Measurements from ENCODE around the gene BRCA1.
"Not testable (repeated sequence)": the region's sequence is repeated elsewhere in the genome, so short reads cannot be mapped to it uniquely, and the experiment has no call there.

BRCA1 gene

DNA sequence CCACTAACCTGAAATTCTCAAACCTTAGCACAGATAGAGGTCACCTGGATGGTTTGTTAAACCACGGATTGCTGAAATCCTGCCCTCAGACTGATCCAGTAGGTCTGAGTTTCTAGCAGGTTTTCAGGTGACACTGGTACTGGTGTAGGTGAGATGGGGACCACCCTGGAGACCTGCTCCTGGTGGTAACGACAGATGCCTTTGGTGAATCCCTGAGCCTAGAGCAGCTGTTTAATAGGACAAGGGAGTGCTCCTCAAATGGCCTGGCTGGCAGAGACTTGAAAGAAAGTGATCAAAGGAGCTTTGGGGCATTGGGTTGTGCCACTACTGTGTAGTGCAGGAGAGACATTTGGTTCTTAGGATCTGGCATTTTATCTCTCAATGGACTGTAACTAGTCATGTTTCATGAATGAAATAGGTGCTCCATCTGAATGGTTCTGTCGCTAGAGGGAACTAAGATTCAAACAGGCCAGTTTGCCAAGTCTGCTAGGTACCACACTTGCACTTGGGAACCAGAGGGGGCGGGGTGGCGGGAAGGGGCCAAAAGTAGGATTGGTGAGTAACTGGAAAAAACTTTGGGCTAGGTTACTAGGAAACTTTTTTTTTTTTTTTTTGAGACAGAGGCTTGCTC lies 121.5 kb downstream of the BRCA1 start:
- DNase-seq: peak; percentile 60

DNA sequence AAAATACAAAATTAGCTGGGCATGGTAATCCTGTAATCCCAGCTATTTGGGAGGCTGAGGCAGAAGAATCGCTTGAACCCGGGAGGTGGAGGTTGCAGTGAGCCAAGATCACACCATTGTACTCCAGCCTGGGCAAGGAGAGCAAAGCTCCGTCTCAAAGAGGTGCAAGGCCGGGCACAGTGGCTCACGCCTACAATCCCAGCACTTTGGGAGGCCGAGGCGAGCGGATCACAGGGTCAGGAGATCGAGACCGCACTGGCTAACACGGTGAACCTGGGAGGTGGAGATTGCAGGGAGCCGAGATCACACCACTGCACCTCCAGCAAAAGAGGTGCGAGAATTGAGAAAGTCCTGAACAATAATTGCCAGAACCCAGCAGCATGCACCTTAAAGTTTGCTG lies 124.3 kb downstream of the BRCA1 start:
- not testable (repeated sequence) for DNase-seq

DNA sequence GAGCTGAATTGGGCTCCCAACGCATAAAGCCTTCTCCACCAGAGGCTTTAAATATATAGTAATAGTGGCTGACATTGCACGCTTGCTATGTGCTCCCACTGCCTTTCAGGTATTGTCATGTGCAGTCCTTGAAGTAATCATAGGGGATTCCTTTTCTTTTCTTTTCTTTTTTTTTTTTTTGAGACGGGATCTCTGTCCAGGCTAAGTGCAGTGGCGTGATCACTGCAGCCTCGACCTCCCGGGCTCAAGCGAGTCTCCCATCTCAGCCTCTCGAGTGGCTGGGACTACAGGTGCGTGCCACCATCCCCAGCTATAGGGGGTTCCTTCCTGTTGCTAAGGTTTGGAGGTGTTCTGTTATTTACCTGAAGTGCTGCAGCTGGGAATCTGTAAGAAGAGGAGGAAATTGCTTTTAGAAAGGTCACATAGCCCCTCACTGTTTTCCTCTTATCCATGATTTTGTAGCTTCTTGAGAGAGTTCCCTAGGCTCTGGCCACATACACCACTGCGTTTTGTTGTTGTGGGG lies 126.1 kb downstream of the BRCA1 start:
- no peak for DNase-seq

- peak; percentile 100 for DNase-seq
These were observed 126.9 kb downstream of the BRCA1 start, which contains the start of gene RPL27 for GRCh38 chr17:42997984-42998938. Gene RPL27 (plus strand): TSS chr17:42998419. CDS start chr17:42998751, 332 bp downstream.

DNA sequence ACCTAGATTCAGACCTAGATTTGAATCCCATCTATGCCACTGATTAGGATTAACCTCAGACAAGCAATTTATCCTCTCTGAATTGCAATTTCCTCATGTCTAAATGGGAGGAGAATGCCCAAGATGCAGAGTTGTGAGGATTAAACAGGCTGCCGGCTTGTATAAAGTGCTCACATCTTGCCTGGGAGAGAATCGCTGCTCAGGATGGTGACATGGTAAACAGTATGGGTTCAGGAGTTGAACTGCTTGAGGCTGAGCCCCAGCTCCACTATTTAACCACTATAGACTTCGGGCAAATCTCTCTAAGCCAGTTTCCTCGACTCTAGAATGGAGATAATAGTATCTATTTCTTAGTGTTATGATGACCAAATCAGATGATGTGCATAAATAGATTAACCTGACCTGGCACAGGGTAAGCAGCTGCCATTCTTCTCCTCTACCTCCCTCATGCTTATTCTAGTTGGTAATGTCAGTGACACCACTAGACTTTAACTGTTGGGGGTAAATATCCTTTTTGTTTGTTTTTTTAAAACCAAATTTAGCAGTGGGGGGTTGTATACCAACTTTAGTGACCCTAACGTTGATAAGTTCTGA lies 127.7 kb downstream of the BRCA1 start:
- no peak for DNase-seq

All from fibroblast of skin of back (primary cell).